ENCODE data around the gene TMEM11. TPM values are rescaled to one million over a fixed set of nuclear protein-coding genes. Genes with fewer than 3 reads are reported as not detected.

TMEM11 gene
- total and polyA plus RNA-seq, 2 of the 8 experiments (the other 6 are each of a cell fraction or from before 2014, with no cell fraction given): 33.3 to 90.4 TPM

GRCh38 chr17:21258593-21258992 lies 44.6 kb upstream of the TMEM11 start (continued):
- TF ChIP-seq ATF3 (IDR thresholded peaks at IDR 0.05; ENCODE audit: insufficient read depth, low read depth, low read length) (no peak), EGR1 (IDR thresholded peaks at IDR 0.05; ENCODE audit: borderline replicate concordance, low read depth, low read length) (no peak), SP1 (IDR thresholded peaks at IDR 0.05; ENCODE audit: low read depth, low read length) (no peak), SIX5 (IDR thresholded peaks at IDR 0.05; ENCODE audit: low read depth, low read length) (no peak)

All from H1 (cell line).